ENCODE data around the gene HHAT.

Gene HHAT

GRCh38 chr1:210558302-210558701 lies 229.6 kb downstream of the HHAT start:
- no peak for DNase-seq

- no peak for DNase-seq
Measured at GRCh38 chr1:210565306-210565705, 236.6 kb downstream of the HHAT start.

GRCh38 chr1:210568631-210569030 lies 239.9 kb downstream of the HHAT start:
- no peak for DNase-seq

GRCh38 chr1:210570116-210570515 lies 241.4 kb downstream of the HHAT start:
- DNase-seq: no peak

- no peak for DNase-seq
Measured at GRCh38 chr1:210571356-210572284, 242.9 kb downstream of the HHAT start.

- DNase-seq: no peak
Measured at GRCh38 chr1:210573141-210573540, 244.4 kb downstream of the HHAT start.

GRCh38 chr1:210582205-210582970 lies 253.7 kb downstream of the HHAT start:
- no peak for DNase-seq

- DNase-seq: no peak
Measured at GRCh38 chr1:210584439-210585113, 255.9 kb downstream of the HHAT start.

- DNase-seq: no peak
Measured at GRCh38 chr1:210586771-210587170, 258.1 kb downstream of the HHAT start.

GRCh38 chr1:210587566-210587965 lies 258.9 kb downstream of the HHAT start:
- no peak for DNase-seq

- DNase-seq: no peak
Measured at GRCh38 chr1:210588357-210588756, 259.7 kb downstream of the HHAT start.

- DNase-seq: no peak
Measured at GRCh38 chr1:210588946-210589345, 260.2 kb downstream of the HHAT start.

- DNase-seq: no peak
Measured at GRCh38 chr1:210591214-210591613, 262.5 kb downstream of the HHAT start.

GRCh38 chr1:210594605-210595004 lies 265.9 kb downstream of the HHAT start:
- DNase-seq: no peak

GRCh38 chr1:210596641-210597040 lies 267.9 kb downstream of the HHAT start:
- no peak for DNase-seq

GRCh38 chr1:210597555-210598134 lies 268.9 kb downstream of the HHAT start:
- peak; percentile 82 for DNase-seq

GRCh38 chr1:210598135-210598652 lies 269.5 kb downstream of the HHAT start:
- DNase-seq: peak; percentile 72

- no peak for DNase-seq
Measured at GRCh38 chr1:210600421-210601159, 271.9 kb downstream of the HHAT start.

GRCh38 chr1:210603123-210603522 lies 274.4 kb downstream of the HHAT start:
- DNase-seq: no peak

- DNase-seq: no peak
Measured at GRCh38 chr1:210605099-210605498, 276.4 kb downstream of the HHAT start.

- no peak for DNase-seq
Measured at GRCh38 chr1:210607361-210607760, 278.7 kb downstream of the HHAT start.

- no peak for DNase-seq
Measured at GRCh38 chr1:210608767-210609166, 280.1 kb downstream of the HHAT start.
